Lower leg skin (tissue), 3 donors: ENCODE results near the gene PITPNC1.

Source experiments
- POLR2A ChIP-seq, 2 donors: fragments of 450-650 bp; IDR thresholded peaks; one replicate each; pipeline ENCODE4 v1.6.1; 2016 to 2017; ENCODE audit warnings: antibody characterized with exemption in 2 of 2, mild to moderate bottlenecking in 1 of 2, moderate library complexity in 1 of 2
- TF ChIP-seq, protein P1 (sequence below), 3 donors: fragments of 450-650 bp; IDR thresholded peaks; one replicate each; pipeline ENCODE4 v1.5.1; 2016; ENCODE audit warnings: antibody characterized with exemption in 3 of 3, mild to moderate bottlenecking in 3 of 3, moderate library complexity in 2 of 3

- TF ChIP-seq POLR2A (IDR thresholded peaks at IDR 0.05): no peak
- TF ChIP-seq, protein P1, sequence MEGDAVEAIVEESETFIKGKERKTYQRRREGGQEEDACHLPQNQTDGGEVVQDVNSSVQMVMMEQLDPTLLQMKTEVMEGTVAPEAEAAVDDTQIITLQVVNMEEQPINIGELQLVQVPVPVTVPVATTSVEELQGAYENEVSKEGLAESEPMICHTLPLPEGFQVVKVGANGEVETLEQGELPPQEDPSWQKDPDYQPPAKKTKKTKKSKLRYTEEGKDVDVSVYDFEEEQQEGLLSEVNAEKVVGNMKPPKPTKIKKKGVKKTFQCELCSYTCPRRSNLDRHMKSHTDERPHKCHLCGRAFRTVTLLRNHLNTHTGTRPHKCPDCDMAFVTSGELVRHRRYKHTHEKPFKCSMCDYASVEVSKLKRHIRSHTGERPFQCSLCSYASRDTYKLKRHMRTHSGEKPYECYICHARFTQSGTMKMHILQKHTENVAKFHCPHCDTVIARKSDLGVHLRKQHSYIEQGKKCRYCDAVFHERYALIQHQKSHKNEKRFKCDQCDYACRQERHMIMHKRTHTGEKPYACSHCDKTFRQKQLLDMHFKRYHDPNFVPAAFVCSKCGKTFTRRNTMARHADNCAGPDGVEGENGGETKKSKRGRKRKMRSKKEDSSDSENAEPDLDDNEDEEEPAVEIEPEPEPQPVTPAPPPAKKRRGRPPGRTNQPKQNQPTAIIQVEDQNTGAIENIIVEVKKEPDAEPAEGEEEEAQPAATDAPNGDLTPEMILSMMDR (IDR thresholded peaks at IDR 0.05): no peak
Observed at GRCh38 chr17:67718325-67718941, 341.4 kb downstream of the PITPNC1 start.
